Nephron (organoid): ENCODE measurements around the gene USP30.
A peak's percentile ranks its signal among the peaks of the same experiment; 100 is the strongest.
"Not testable (repeated sequence)": the region's sequence is repeated elsewhere in the genome, so short reads cannot be mapped to it uniquely, and the experiment has no call there.

ENCODE experiments used
- H3K27ac Mint-ChIP-seq, 3 experiments: 2 replicates each; pipeline ENCODE4 v1.8.0; 2020; ENCODE audit warnings: mixed read lengths in 3 of 3, mild to moderate bottlenecking in 2 of 3, moderate library complexity in 1 of 3
- H3K27me3 Mint-ChIP-seq: 2 replicates; pipeline ENCODE4 v1.8.0; 2021; ENCODE audit warnings: low read depth, mild to moderate bottlenecking, moderate library complexity, mixed read lengths
- H3K36me3 Mint-ChIP-seq: 2 replicates; pipeline ENCODE4 v1.8.0; 2020; ENCODE audit warnings: low read depth, mixed read lengths
- H3K4me1 Mint-ChIP-seq: 2 replicates; pipeline ENCODE4 v1.8.0; 2020; ENCODE audit warnings: mixed read lengths
- H3K4me3 Mint-ChIP-seq, 3 experiments: 2 replicates each; pipeline ENCODE4 v1.8.0; 2020; ENCODE audit warnings: mild to moderate bottlenecking in 3 of 3, mixed read lengths in 3 of 3, moderate library complexity in 2 of 3
- H3K9me3 Mint-ChIP-seq: 2 replicates; pipeline ENCODE4 v1.8.0; 2020; ENCODE audit warnings: mixed read lengths
- CTCF ChIP-seq, 3 experiments: fragments of 200-600 bp; sonication (generic); IDR thresholded peaks; one replicate each; pipeline ENCODE4 v1.5.0; 2021; ENCODE audit warnings: antibody characterized with exemption in 3 of 3; ENCODE audit not compliant: unreplicated experiment in 3 of 3

USP30 gene

GRCh38 chr12:109016016-109016415 is 36.4 kb upstream of the USP30 start:
- H3K27ac Mint-ChIP-seq: no peak overlapping the region
- no peaks in the 10 kb centered on the region for H3K36me3 Mint-ChIP-seq
- TF ChIP-seq CTCF (IDR thresholded peaks at IDR 0.05; ENCODE audit: unreplicated experiment in 3 of 3): no peak
- no peak overlapping the region for H3K4me3 Mint-ChIP-seq
- H3K4me1 Mint-ChIP-seq: no peaks in the 10 kb centered on the region
- peaks cover 27% of the 10 kb centered on the region for H3K27me3 Mint-ChIP-seq
- H3K9me3 Mint-ChIP-seq: no peaks in the 10 kb centered on the region

- Mint-ChIP-seq H3K36me3 (no peaks in the 10 kb centered on the region), H3K27ac (no peak overlapping the region), H3K9me3 (no peaks in the 10 kb centered on the region), H3K27me3 (peaks cover 20% of the 10 kb centered on the region), H3K4me1 (no peaks in the 10 kb centered on the region), H3K4me3 (no peak overlapping the region)
- no peak for TF ChIP-seq CTCF (IDR thresholded peaks at IDR 0.05; ENCODE audit: unreplicated experiment in 3 of 3)
Measured at GRCh38 chr12:109016978-109017377, 35.4 kb upstream of the USP30 start.

GRCh38 chr12:109018296-109018695 is 34.1 kb upstream of the USP30 start:
- no peaks in the 10 kb centered on the region for H3K36me3 Mint-ChIP-seq
- no peak for TF ChIP-seq CTCF (IDR thresholded peaks at IDR 0.05; ENCODE audit: unreplicated experiment in 3 of 3)
- no peak overlapping the region for H3K4me3 Mint-ChIP-seq
- H3K9me3 Mint-ChIP-seq: no peaks in the 10 kb centered on the region
- no peaks in the 10 kb centered on the region for H3K4me1 Mint-ChIP-seq
- H3K27ac Mint-ChIP-seq: no peak overlapping the region
- peaks cover 19% of the 10 kb centered on the region for H3K27me3 Mint-ChIP-seq

GRCh38 chr12:109020146-109020795 is 32.1 kb upstream of the USP30 start:
- TF ChIP-seq CTCF (IDR thresholded peaks at IDR 0.05; ENCODE audit: unreplicated experiment in 3 of 3): no peak
- Mint-ChIP-seq H3K27ac (no peak overlapping the region), H3K27me3 (peaks cover 15% of the 10 kb centered on the region), H3K36me3 (no peaks in the 10 kb centered on the region), H3K4me3 (peak overlapping the region in 2 of 3 experiments; percentile 13 to 26), H3K4me1 (no peaks in the 10 kb centered on the region), H3K9me3 (no peaks in the 10 kb centered on the region)

- no peak for TF ChIP-seq CTCF (IDR thresholded peaks at IDR 0.05; ENCODE audit: unreplicated experiment in 3 of 3)
- Mint-ChIP-seq H3K4me1 (no peaks in the 10 kb centered on the region), H3K27me3 (peaks cover 15% of the 10 kb centered on the region), H3K27ac (no peak within 1 kb of the TSS), H3K9me3 (no peaks in the 10 kb centered on the region), H3K36me3 (no peaks in the 10 kb centered on the region), H3K4me3 (peak within 1 kb of the TSS; percentile 13 to 26 (median 21))
Measured at GRCh38 chr12:109020796-109021380, 31.5 kb upstream of the USP30 start, which contains the start of gene SVOP. TSS of gene SVOP (minus strand) at chr12:109021068. CDS start at chr12:109020868, 200 bp downstream.

- no peak for TF ChIP-seq CTCF (IDR thresholded peaks at IDR 0.05; ENCODE audit: unreplicated experiment in 3 of 3)
- peaks cover 10% of the 10 kb centered on the region for H3K27me3 Mint-ChIP-seq
- H3K4me1 Mint-ChIP-seq: peaks cover 7% of the 10 kb centered on the region
- no peaks in the 10 kb centered on the region for H3K9me3 Mint-ChIP-seq
- H3K36me3 Mint-ChIP-seq: no peaks in the 10 kb centered on the region
- H3K27ac Mint-ChIP-seq: no peak overlapping the region
- H3K4me3 Mint-ChIP-seq: no peak overlapping the region
Measured at GRCh38 chr12:109027767-109028166, 24.6 kb upstream of the USP30 start.

GRCh38 chr12:109028624-109029023 is 23.8 kb upstream of the USP30 start:
- H3K27ac Mint-ChIP-seq, H3K4me3 Mint-ChIP-seq, H3K9me3 Mint-ChIP-seq, H3K36me3 Mint-ChIP-seq: not testable (repeated sequence)
- H3K4me1 Mint-ChIP-seq: peaks cover 13% of the 10 kb centered on the region
- H3K27me3 Mint-ChIP-seq: peaks cover 10% of the 10 kb centered on the region
